Measurements from ENCODE around the gene KRT17.
"Not testable (repeated sequence)": the region's sequence is repeated elsewhere in the genome, so short reads cannot be mapped to it uniquely, and the experiment has no call there.

The KRT17 gene

GRCh38 chr17:41613277-41614082 lies 10.9 kb downstream of the KRT17 start:
- Histone ChIP-seq H3K4me2 (ENCODE audit: insufficient read depth, low read length) (no peak overlapping the region), H2AFZ (ENCODE audit: low read depth, low read length) (no peak overlapping the region), H3K4me1 (ENCODE audit: insufficient read depth, low read length) (no peaks in the 10 kb centered on the region), H3K9me3 (ENCODE audit: insufficient read depth, low read length, severe bottlenecking) (no peaks in the 10 kb centered on the region), H3K79me2 (ENCODE audit: insufficient read depth, low read length) (no peaks in the 10 kb centered on the region), H4K20me1 (ENCODE audit: insufficient read depth, low read length) (no peaks in the 10 kb centered on the region; the same call in 1 of the 2 replicates), H3K27ac (ENCODE audit: low read length) (no peak overlapping the region), H3K9ac (ENCODE audit: low read depth, low read length) (no peak overlapping the region), H3K36me3 (ENCODE audit: insufficient read depth, low read length) (no peaks in the 10 kb centered on the region), H3K27me3 (ENCODE audit: insufficient read depth, low read length, poor library complexity) (peaks cover 3% of the 10 kb centered on the region), H3K4me3 (ENCODE audit: low read depth in 1 of 2, low read length in 2 of 2) (no peak overlapping the region)
- DNase-seq = no peak
- no peak for TF ChIP-seq CTCF (IDR thresholded peaks at IDR 0.05; ENCODE audit: borderline replicate concordance, extremely low read depth, low read length, poor library complexity, severe bottlenecking)
- no peak for TF ChIP-seq EZH2 (IDR thresholded peaks at IDR 0.05; ENCODE audit: borderline replicate concordance, low read depth, low read length, severe bottlenecking)
- ATAC-seq (ENCODE audit: insufficient read depth, low read depth) = no peak

- not testable (repeated sequence) for H3K27ac ChIP-seq (ENCODE audit: low read length); H3K79me2 ChIP-seq (ENCODE audit: insufficient read depth, low read length); H3K9me3 ChIP-seq (ENCODE audit: insufficient read depth, low read length, severe bottlenecking); H3K4me2 ChIP-seq (ENCODE audit: insufficient read depth, low read length); H2AFZ ChIP-seq (ENCODE audit: low read depth, low read length); H3K4me1 ChIP-seq (ENCODE audit: insufficient read depth, low read length); DNase-seq; ATAC-seq (ENCODE audit: insufficient read depth, low read depth); H4K20me1 ChIP-seq (ENCODE audit: insufficient read depth, low read length); H3K36me3 ChIP-seq (ENCODE audit: insufficient read depth, low read length); H3K9ac ChIP-seq (ENCODE audit: low read depth, low read length); H3K27me3 ChIP-seq (ENCODE audit: insufficient read depth, low read length, poor library complexity); H3K4me3 ChIP-seq (ENCODE audit: low read depth in 1 of 2, low read length in 2 of 2)
Observed at GRCh38 chr17:41612376-41613160, 11.8 kb downstream of the KRT17 start, which contains the start of gene KRT16. Gene KRT16 (minus strand): TSS chr17:41612767. CDS start chr17:41612688, 79 bp downstream.

GRCh38 chr17:41610965-41611640 lies 13.3 kb downstream of the KRT17 start:
- peaks cover 3% of the 10 kb centered on the region for H3K27me3 ChIP-seq (ENCODE audit: insufficient read depth, low read length, poor library complexity)
- no peaks in the 10 kb centered on the region for H3K4me1 ChIP-seq (ENCODE audit: insufficient read depth, low read length)
- peaks cover 5% of the 10 kb centered on the region for H3K9me3 ChIP-seq (ENCODE audit: insufficient read depth, low read length, severe bottlenecking)
- no peak overlapping the region for H2AFZ ChIP-seq (ENCODE audit: low read depth, low read length)
- no peak overlapping the region for H3K4me3 ChIP-seq (ENCODE audit: low read depth in 1 of 2, low read length in 2 of 2)
- no peak overlapping the region for H3K4me2 ChIP-seq (ENCODE audit: insufficient read depth, low read length)
- TF ChIP-seq EZH2 (IDR thresholded peaks at IDR 0.05; ENCODE audit: borderline replicate concordance, low read depth, low read length, severe bottlenecking) = no peak
- TF ChIP-seq CTCF (IDR thresholded peaks at IDR 0.05; ENCODE audit: borderline replicate concordance, extremely low read depth, low read length, poor library complexity, severe bottlenecking) = no peak
- no peak for ATAC-seq (ENCODE audit: insufficient read depth, low read depth)
- DNase-seq = no peak
- H3K27ac ChIP-seq (ENCODE audit: low read length) = no peak overlapping the region
- no peaks in the 10 kb centered on the region for H3K79me2 ChIP-seq (ENCODE audit: insufficient read depth, low read length)
- no peak overlapping the region for H3K9ac ChIP-seq (ENCODE audit: low read depth, low read length)
- H4K20me1 ChIP-seq (ENCODE audit: insufficient read depth, low read length) = no peaks in the 10 kb centered on the region; the same call in 1 of the 2 replicates
- no peaks in the 10 kb centered on the region for H3K36me3 ChIP-seq (ENCODE audit: insufficient read depth, low read length)

GRCh38 chr17:41610061-41610517 lies 14.3 kb downstream of the KRT17 start:
- H3K9me3 ChIP-seq (ENCODE audit: insufficient read depth, low read length, severe bottlenecking); H3K79me2 ChIP-seq (ENCODE audit: insufficient read depth, low read length); DNase-seq; H3K4me2 ChIP-seq (ENCODE audit: insufficient read depth, low read length); H3K4me3 ChIP-seq (ENCODE audit: low read depth in 1 of 2, low read length in 2 of 2); H4K20me1 ChIP-seq (ENCODE audit: insufficient read depth, low read length); H3K36me3 ChIP-seq (ENCODE audit: insufficient read depth, low read length); H2AFZ ChIP-seq (ENCODE audit: low read depth, low read length); H3K9ac ChIP-seq (ENCODE audit: low read depth, low read length); H3K27me3 ChIP-seq (ENCODE audit: insufficient read depth, low read length, poor library complexity); ATAC-seq (ENCODE audit: insufficient read depth, low read depth); H3K27ac ChIP-seq (ENCODE audit: low read length); H3K4me1 ChIP-seq (ENCODE audit: insufficient read depth, low read length): not testable (repeated sequence)

- H3K36me3 ChIP-seq (ENCODE audit: insufficient read depth, low read length); H3K4me1 ChIP-seq (ENCODE audit: insufficient read depth, low read length); H3K4me2 ChIP-seq (ENCODE audit: insufficient read depth, low read length); H3K79me2 ChIP-seq (ENCODE audit: insufficient read depth, low read length); H3K9me3 ChIP-seq (ENCODE audit: insufficient read depth, low read length, severe bottlenecking); H3K4me3 ChIP-seq (ENCODE audit: low read depth in 1 of 2, low read length in 2 of 2); H3K27ac ChIP-seq (ENCODE audit: low read length); ATAC-seq (ENCODE audit: insufficient read depth, low read depth); DNase-seq; H2AFZ ChIP-seq (ENCODE audit: low read depth, low read length); H4K20me1 ChIP-seq (ENCODE audit: insufficient read depth, low read length); H3K27me3 ChIP-seq (ENCODE audit: insufficient read depth, low read length, poor library complexity); H3K9ac ChIP-seq (ENCODE audit: low read depth, low read length): not testable (repeated sequence)
Observed at GRCh38 chr17:41606930-41607329, 17.4 kb downstream of the KRT17 start.
